ENCODE measurements around the gene CDC14A.

The CDC14A gene

DNA sequence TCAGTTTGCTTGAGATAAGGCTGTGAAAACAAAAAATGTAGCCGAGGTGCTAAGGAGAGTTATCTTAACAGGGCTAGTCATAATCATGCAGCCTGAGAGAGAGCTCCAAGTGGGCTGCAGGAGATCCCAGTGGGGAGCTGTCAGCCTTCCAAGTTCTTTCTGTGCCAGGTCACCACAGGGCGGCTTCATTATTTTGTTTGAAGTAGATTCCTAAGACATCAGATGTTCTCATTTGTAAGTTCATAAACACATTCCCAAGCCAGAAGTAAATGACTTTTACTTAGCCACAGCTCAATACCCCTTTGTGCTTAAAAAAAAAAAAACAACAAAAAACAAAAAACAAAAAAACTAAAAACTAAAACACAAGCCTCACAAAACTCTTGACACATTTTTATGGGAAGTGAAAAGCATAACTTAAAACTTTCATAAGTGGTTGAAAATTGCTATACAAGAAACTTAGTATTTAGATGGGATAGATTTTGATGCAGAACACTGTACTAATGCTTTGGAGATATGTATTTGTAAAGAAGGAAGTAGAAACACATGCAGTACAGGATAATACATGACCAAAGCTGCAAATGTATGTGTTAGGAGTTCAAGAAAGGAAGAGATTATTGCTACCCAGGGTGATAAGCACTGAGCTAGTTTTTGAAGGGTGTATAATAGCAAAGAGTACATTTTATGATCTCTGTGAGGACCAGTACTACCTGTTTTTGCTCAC is 8.6 kb downstream of the CDC14A start:
- no peak overlapping the region for H3K4me3 ChIP-seq (replicated peaks; ENCODE audit: insufficient read depth, low read length)
- TF ChIP-seq, protein P1, sequence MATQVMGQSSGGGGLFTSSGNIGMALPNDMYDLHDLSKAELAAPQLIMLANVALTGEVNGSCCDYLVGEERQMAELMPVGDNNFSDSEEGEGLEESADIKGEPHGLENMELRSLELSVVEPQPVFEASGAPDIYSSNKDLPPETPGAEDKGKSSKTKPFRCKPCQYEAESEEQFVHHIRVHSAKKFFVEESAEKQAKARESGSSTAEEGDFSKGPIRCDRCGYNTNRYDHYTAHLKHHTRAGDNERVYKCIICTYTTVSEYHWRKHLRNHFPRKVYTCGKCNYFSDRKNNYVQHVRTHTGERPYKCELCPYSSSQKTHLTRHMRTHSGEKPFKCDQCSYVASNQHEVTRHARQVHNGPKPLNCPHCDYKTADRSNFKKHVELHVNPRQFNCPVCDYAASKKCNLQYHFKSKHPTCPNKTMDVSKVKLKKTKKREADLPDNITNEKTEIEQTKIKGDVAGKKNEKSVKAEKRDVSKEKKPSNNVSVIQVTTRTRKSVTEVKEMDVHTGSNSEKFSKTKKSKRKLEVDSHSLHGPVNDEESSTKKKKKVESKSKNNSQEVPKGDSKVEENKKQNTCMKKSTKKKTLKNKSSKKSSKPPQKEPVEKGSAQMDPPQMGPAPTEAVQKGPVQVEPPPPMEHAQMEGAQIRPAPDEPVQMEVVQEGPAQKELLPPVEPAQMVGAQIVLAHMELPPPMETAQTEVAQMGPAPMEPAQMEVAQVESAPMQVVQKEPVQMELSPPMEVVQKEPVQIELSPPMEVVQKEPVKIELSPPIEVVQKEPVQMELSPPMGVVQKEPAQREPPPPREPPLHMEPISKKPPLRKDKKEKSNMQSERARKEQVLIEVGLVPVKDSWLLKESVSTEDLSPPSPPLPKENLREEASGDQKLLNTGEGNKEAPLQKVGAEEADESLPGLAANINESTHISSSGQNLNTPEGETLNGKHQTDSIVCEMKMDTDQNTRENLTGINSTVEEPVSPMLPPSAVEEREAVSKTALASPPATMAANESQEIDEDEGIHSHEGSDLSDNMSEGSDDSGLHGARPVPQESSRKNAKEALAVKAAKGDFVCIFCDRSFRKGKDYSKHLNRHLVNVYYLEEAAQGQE (IDR thresholded peaks at IDR 0.05; ENCODE audit: insufficient replicate concordance, low read depth) = no peak
- TF ChIP-seq GABPA (IDR thresholded peaks at IDR 0.05; ENCODE audit: low read depth) (no peak), SPI1 (IDR thresholded peaks at IDR 0.05; ENCODE audit: borderline replicate concordance, low read depth) (no peak), POLR2AphosphoS5 (IDR thresholded peaks at IDR 0.05; ENCODE audit: low read depth) (no peak)
- TF ChIP-seq, protein P2, sequence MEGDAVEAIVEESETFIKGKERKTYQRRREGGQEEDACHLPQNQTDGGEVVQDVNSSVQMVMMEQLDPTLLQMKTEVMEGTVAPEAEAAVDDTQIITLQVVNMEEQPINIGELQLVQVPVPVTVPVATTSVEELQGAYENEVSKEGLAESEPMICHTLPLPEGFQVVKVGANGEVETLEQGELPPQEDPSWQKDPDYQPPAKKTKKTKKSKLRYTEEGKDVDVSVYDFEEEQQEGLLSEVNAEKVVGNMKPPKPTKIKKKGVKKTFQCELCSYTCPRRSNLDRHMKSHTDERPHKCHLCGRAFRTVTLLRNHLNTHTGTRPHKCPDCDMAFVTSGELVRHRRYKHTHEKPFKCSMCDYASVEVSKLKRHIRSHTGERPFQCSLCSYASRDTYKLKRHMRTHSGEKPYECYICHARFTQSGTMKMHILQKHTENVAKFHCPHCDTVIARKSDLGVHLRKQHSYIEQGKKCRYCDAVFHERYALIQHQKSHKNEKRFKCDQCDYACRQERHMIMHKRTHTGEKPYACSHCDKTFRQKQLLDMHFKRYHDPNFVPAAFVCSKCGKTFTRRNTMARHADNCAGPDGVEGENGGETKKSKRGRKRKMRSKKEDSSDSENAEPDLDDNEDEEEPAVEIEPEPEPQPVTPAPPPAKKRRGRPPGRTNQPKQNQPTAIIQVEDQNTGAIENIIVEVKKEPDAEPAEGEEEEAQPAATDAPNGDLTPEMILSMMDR (IDR thresholded peaks at IDR 0.05; ENCODE audit: insufficient read depth, low read length) = no peak
- no peaks in the 10 kb centered on the region for H3K27me3 ChIP-seq (ENCODE audit: insufficient read depth, poor library complexity, severe bottlenecking)
- H3K27ac ChIP-seq (replicated peaks) = no peak overlapping the region; the same call in 1 of the 2 replicates
- no peak for DNase-seq (ENCODE audit: low read depth in 1 of 2, low spot score in 1 of 2)

DNA sequence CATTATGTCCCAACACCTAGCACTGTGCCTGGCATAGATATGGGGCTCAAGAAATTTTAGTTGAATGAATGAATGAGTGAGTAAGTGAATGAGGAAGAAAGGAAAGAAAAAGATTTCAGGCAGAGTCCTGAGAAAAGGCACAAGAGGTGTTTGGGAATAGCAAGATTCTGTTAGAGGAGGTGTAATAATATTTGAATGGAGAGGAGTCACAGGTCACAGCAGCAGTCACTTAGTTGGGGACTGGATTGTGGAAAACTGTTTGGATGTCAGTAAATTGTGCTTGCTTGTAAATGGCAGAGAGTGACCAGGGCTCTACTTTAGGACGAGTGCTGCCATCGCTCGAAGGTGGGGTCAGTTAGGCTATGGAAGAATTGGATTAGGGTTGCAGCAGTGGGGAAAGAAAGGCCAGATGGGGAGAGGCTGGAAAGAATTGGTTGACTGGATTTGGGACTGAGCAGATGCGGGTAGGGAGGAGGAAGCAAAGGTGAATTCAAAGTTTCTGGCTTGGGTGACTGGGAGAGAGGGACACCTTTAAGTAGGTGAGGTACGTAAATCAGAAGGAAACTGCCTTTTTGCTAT is 9.3 kb downstream of the CDC14A start:
- no peak for DNase-seq (ENCODE audit: low read depth in 1 of 2, low spot score in 1 of 2)
- no peak overlapping the region for H3K4me3 ChIP-seq (replicated peaks; ENCODE audit: insufficient read depth, low read length)
- TF ChIP-seq POLR2AphosphoS5 (IDR thresholded peaks at IDR 0.05; ENCODE audit: low read depth) = no peak
- TF ChIP-seq, protein P2 (IDR thresholded peaks at IDR 0.05; ENCODE audit: insufficient read depth, low read length) = no peak
- TF ChIP-seq GABPA (IDR thresholded peaks at IDR 0.05; ENCODE audit: low read depth) = no peak
- TF ChIP-seq, protein P1 (IDR thresholded peaks at IDR 0.05; ENCODE audit: insufficient replicate concordance, low read depth) = no peak
- TF ChIP-seq SPI1 (IDR thresholded peaks at IDR 0.05; ENCODE audit: borderline replicate concordance, low read depth) = no peak

GRCh38 chr1:100362821-100363466 is 10.6 kb downstream of the CDC14A start:
- TF ChIP-seq POLR2AphosphoS5 (IDR thresholded peaks at IDR 0.05; ENCODE audit: low read depth) (no peak), GABPA (IDR thresholded peaks at IDR 0.05; ENCODE audit: low read depth) (no peak), SPI1 (IDR thresholded peaks at IDR 0.05; ENCODE audit: borderline replicate concordance, low read depth) (no peak)
- TF ChIP-seq, protein P2 (IDR thresholded peaks at IDR 0.05; ENCODE audit: insufficient read depth, low read length) = no peak
- TF ChIP-seq, protein P1 (IDR thresholded peaks at IDR 0.05; ENCODE audit: insufficient replicate concordance, low read depth) = no peak
- H3K4me3 ChIP-seq (replicated peaks; ENCODE audit: insufficient read depth, low read length) = no peak overlapping the region
- DNase-seq (ENCODE audit: low read depth in 1 of 2, low spot score in 1 of 2) = no peak
- no peaks in the 10 kb centered on the region for H3K27me3 ChIP-seq (ENCODE audit: insufficient read depth, poor library complexity, severe bottlenecking)
- H3K27ac ChIP-seq (replicated peaks) = no peak overlapping the region

More for the DNA sequence above, 9.3 kb downstream of the CDC14A start:
- no peak overlapping the region for H3K27ac ChIP-seq (replicated peaks)
- no peaks in the 10 kb centered on the region for H3K27me3 ChIP-seq (ENCODE audit: insufficient read depth, poor library complexity, severe bottlenecking)
